ENCODE results near the gene TMEM174. TPM values are rescaled to one million over a fixed set of nuclear protein-coding genes. Genes with fewer than 3 reads are reported as not detected.
A peak's percentile ranks its signal among the peaks of the same experiment; 100 is the strongest.

The TMEM174 gene
- total RNA-seq, 1 donor from 2014 or later = not detected

GRCh38 chr5:73130811-73131210 lies 42.2 kb upstream of the TMEM174 start:
- H3K36me3 Mint-ChIP-seq (ENCODE audit: unreplicated experiment) = no peaks in the 10 kb centered on the region
- no peak for TF ChIP-seq CTCF (IDR thresholded peaks at IDR 0.05; ENCODE audit: partially characterized antibody, unreplicated experiment)
- no peak overlapping the region for H3K27ac Mint-ChIP-seq (ENCODE audit: unreplicated experiment)
- H3K27me3 Mint-ChIP-seq (ENCODE audit: unreplicated experiment) = no peaks in the 10 kb centered on the region
- no peak overlapping the region for H3K4me3 Mint-ChIP-seq (ENCODE audit: unreplicated experiment)
- no peak for DNase-seq
- no peaks in the 10 kb centered on the region for H3K9me3 Mint-ChIP-seq (ENCODE audit: unreplicated experiment)
- H3K4me1 Mint-ChIP-seq (ENCODE audit: low read depth, unreplicated experiment) = no peaks in the 10 kb centered on the region

GRCh38 chr5:73131711-73132425 lies 41.1 kb upstream of the TMEM174 start:
- H3K27me3 Mint-ChIP-seq (ENCODE audit: unreplicated experiment) = no peaks in the 10 kb centered on the region
- H3K27ac Mint-ChIP-seq (ENCODE audit: unreplicated experiment) = no peak overlapping the region
- H3K4me3 Mint-ChIP-seq (ENCODE audit: unreplicated experiment) = no peak overlapping the region
- DNase-seq = no peak
- TF ChIP-seq CTCF (IDR thresholded peaks at IDR 0.05; ENCODE audit: partially characterized antibody, unreplicated experiment) = no peak
- H3K9me3 Mint-ChIP-seq (ENCODE audit: unreplicated experiment) = no peaks in the 10 kb centered on the region
- no peaks in the 10 kb centered on the region for H3K36me3 Mint-ChIP-seq (ENCODE audit: unreplicated experiment)
- no peaks in the 10 kb centered on the region for H3K4me1 Mint-ChIP-seq (ENCODE audit: low read depth, unreplicated experiment)

- H3K4me1 Mint-ChIP-seq (ENCODE audit: low read depth, unreplicated experiment) = no peaks in the 10 kb centered on the region
- no peak for TF ChIP-seq CTCF (IDR thresholded peaks at IDR 0.05; ENCODE audit: partially characterized antibody, unreplicated experiment)
- no peaks in the 10 kb centered on the region for H3K27me3 Mint-ChIP-seq (ENCODE audit: unreplicated experiment)
- H3K4me3 Mint-ChIP-seq (ENCODE audit: unreplicated experiment) = no peak overlapping the region
- no peak overlapping the region for H3K27ac Mint-ChIP-seq (ENCODE audit: unreplicated experiment)
- no peaks in the 10 kb centered on the region for H3K9me3 Mint-ChIP-seq (ENCODE audit: unreplicated experiment)
- H3K36me3 Mint-ChIP-seq (ENCODE audit: unreplicated experiment) = no peaks in the 10 kb centered on the region
- DNase-seq = no peak
Observed at GRCh38 chr5:73132759-73133158, 40.2 kb upstream of the TMEM174 start.

GRCh38 chr5:73135021-73135420 lies 38.0 kb upstream of the TMEM174 start:
- Mint-ChIP-seq H3K27ac (ENCODE audit: unreplicated experiment) (no peak overlapping the region), H3K9me3 (ENCODE audit: unreplicated experiment) (no peaks in the 10 kb centered on the region), H3K36me3 (ENCODE audit: unreplicated experiment) (no peaks in the 10 kb centered on the region), H3K4me3 (ENCODE audit: unreplicated experiment) (no peak overlapping the region), H3K27me3 (ENCODE audit: unreplicated experiment) (no peaks in the 10 kb centered on the region), H3K4me1 (ENCODE audit: low read depth, unreplicated experiment) (no peaks in the 10 kb centered on the region)
- no peak for DNase-seq
- TF ChIP-seq CTCF (IDR thresholded peaks at IDR 0.05; ENCODE audit: partially characterized antibody, unreplicated experiment) = no peak

- Mint-ChIP-seq H3K36me3 (ENCODE audit: unreplicated experiment) (no peaks in the 10 kb centered on the region), H3K9me3 (ENCODE audit: unreplicated experiment) (no peaks in the 10 kb centered on the region), H3K4me1 (ENCODE audit: low read depth, unreplicated experiment) (no peaks in the 10 kb centered on the region), H3K4me3 (ENCODE audit: unreplicated experiment) (no peak overlapping the region), H3K27me3 (ENCODE audit: unreplicated experiment) (no peaks in the 10 kb centered on the region), H3K27ac (ENCODE audit: unreplicated experiment) (no peak overlapping the region)
- peak; percentile 44 for TF ChIP-seq CTCF (IDR thresholded peaks at IDR 0.05; ENCODE audit: partially characterized antibody, unreplicated experiment)
- DNase-seq = no peak
Observed at GRCh38 chr5:73135429-73136054, 37.5 kb upstream of the TMEM174 start.
